Nephron progenitor cell (in vitro differentiated cells): Measurements from ENCODE around the gene ANKRD45.
"Not testable (repeated sequence)": the region's sequence is repeated elsewhere in the genome, so short reads cannot be mapped to it uniquely, and the experiment has no call there.

ENCODE experiments used
- DNase-seq: peaks from one replicate; pipeline ENCODE4 v3.0.0; 2021
- H3K27ac Mint-ChIP-seq: 2 replicates; pipeline ENCODE4 v1.8.0; 2021; ENCODE audit warnings: mild to moderate bottlenecking, moderate library complexity, mixed read lengths
- H3K27me3 Mint-ChIP-seq: 2 replicates; pipeline ENCODE4 v1.8.0; 2021; ENCODE audit warnings: mild to moderate bottlenecking, low read depth, mixed read lengths; ENCODE audit not compliant: poor library complexity
- H3K36me3 Mint-ChIP-seq: 2 replicates; pipeline ENCODE4 v1.8.0; 2021; ENCODE audit warnings: low read depth, mixed read lengths
- H3K4me1 Mint-ChIP-seq: 2 replicates; pipeline ENCODE4 v1.8.0; 2021; ENCODE audit warnings: mixed read lengths
- H3K4me3 Mint-ChIP-seq: 2 replicates; pipeline ENCODE4 v1.8.0; 2021; ENCODE audit warnings: mild to moderate bottlenecking, moderate library complexity, mixed read lengths
- H3K9me3 Mint-ChIP-seq: 2 replicates; pipeline ENCODE4 v1.8.0; 2021; ENCODE audit warnings: mild to moderate bottlenecking, moderate library complexity, mixed read lengths
- CTCF ChIP-seq: fragments of 200-600 bp; sonication (generic); IDR thresholded peaks from 2 replicates; pipeline ENCODE4 v1.5.0; 2021; ENCODE audit warnings: antibody characterized with exemption

The ANKRD45 gene

GRCh38 chr1:173635116-173635515 lies 34.5 kb downstream of the ANKRD45 start, which contains the start of gene TEX50:
Gene TEX50, plus strand, starts transcription at chr1:173635338. Its CDS starts 184 bp downstream, at chr1:173635522.
- no peak for TF ChIP-seq CTCF
- Mint-ChIP-seq H3K36me3 (peaks cover 5% of the 10 kb centered on the region), H3K27me3 (no peaks in the 10 kb centered on the region), H3K4me1 (no peaks in the 10 kb centered on the region), H3K4me3 (no peak within 1 kb of the TSS), H3K27ac (no peak within 1 kb of the TSS), H3K9me3 (peaks cover 25% of the 10 kb centered on the region)
- no peak for DNase-seq

GRCh38 chr1:173628888-173629287 lies 40.8 kb downstream of the ANKRD45 start:
- Mint-ChIP-seq H3K36me3 (no peaks in the 10 kb centered on the region), H3K4me3 (no peak overlapping the region), H3K27ac (no peak overlapping the region), H3K27me3 (no peaks in the 10 kb centered on the region), H3K4me1 (no peaks in the 10 kb centered on the region), H3K9me3 (peaks cover 10% of the 10 kb centered on the region)
- no peak for TF ChIP-seq CTCF
- no peak for DNase-seq

- Mint-ChIP-seq H3K4me3 (no peak overlapping the region), H3K27ac (no peak overlapping the region), H3K36me3 (no peaks in the 10 kb centered on the region), H3K4me1 (no peaks in the 10 kb centered on the region), H3K27me3 (no peaks in the 10 kb centered on the region), H3K9me3 (peaks cover 11% of the 10 kb centered on the region)
- no peak for TF ChIP-seq CTCF
- DNase-seq = no peak
Observed at GRCh38 chr1:173627269-173627668, 42.4 kb downstream of the ANKRD45 start.

- H3K36me3 Mint-ChIP-seq = peaks cover 17% of the 10 kb centered on the region
- no peak for DNase-seq
- H3K4me1 Mint-ChIP-seq = no peaks in the 10 kb centered on the region
- no peak overlapping the region for H3K27ac Mint-ChIP-seq
- H3K4me3 Mint-ChIP-seq = no peak overlapping the region
- TF ChIP-seq CTCF = no peak
- peaks cover 5% of the 10 kb centered on the region for H3K27me3 Mint-ChIP-seq
- peaks cover 79% of the 10 kb centered on the region for H3K9me3 Mint-ChIP-seq
Observed at GRCh38 chr1:173616859-173617258, 52.8 kb downstream of the ANKRD45 start.

GRCh38 chr1:173613086-173613485 lies 56.6 kb downstream of the ANKRD45 start:
- peaks cover 57% of the 10 kb centered on the region for H3K9me3 Mint-ChIP-seq
- H3K4me1 Mint-ChIP-seq, H3K36me3 Mint-ChIP-seq, H3K27me3 Mint-ChIP-seq, H3K4me3 Mint-ChIP-seq, H3K27ac Mint-ChIP-seq, DNase-seq: not testable (repeated sequence)

- Mint-ChIP-seq H3K27me3 (no peaks in the 10 kb centered on the region), H3K4me1 (no peaks in the 10 kb centered on the region), H3K4me3 (no peak overlapping the region), H3K9me3 (peaks cover 22% of the 10 kb centered on the region), H3K36me3 (no peaks in the 10 kb centered on the region), H3K27ac (no peak overlapping the region)
- TF ChIP-seq CTCF = no peak
- DNase-seq = no peak
Observed at GRCh38 chr1:173608503-173609216, 61.0 kb downstream of the ANKRD45 start.
